Prostate gland (tissue), 2 donors: ENCODE measurements around the gene GIT1. TPM values are rescaled to one million over a fixed set of nuclear protein-coding genes. Genes with fewer than 3 reads are reported as not detected.

Experiments used
- DNase-seq: peaks from one replicate; pipeline ENCODE4 v3.0.0-alpha.2; 2019; ENCODE audit warnings: low spot score
- H3K27ac ChIP-seq, 2 donors: fragments of 200-600 bp; sonication (generic); 2 replicates each; pipeline ENCODE4 v1.5.1; 2017 to 2019
- H3K27me3 ChIP-seq: fragments of 200-600 bp; sonication (generic); replicated peaks from 2 replicates; pipeline ENCODE4 v1.5.1; 2019; ENCODE audit not compliant: insufficient read depth
- H3K36me3 ChIP-seq, 2 donors: fragments of 200-600 bp; sonication (generic); 1 replicate in 1 of 2; 2 replicates in 1 of 2; pipeline versions ENCODE4 v1.5.1 to v1.8.1; 2017 to 2019
- H3K4me1 ChIP-seq: fragments of 200-600 bp; sonication (generic); replicated peaks from 2 replicates; pipeline ENCODE4 v1.5.1; 2019
- H3K4me3 ChIP-seq, 2 donors: fragments of 200-600 bp; sonication (generic); 2 replicates each; pipeline ENCODE4 v1.5.1; 2017 to 2019
- H3K9me3 ChIP-seq: fragments of 200-600 bp; sonication (generic); 2 replicates; pipeline ENCODE4 v1.5.1; 2017
- POLR2A ChIP-seq: fragments of 450-650 bp; IDR thresholded peaks from one replicate; pipeline ENCODE4 v1.6.1; 2016; ENCODE audit warnings: antibody characterized with exemption, mild to moderate bottlenecking
- POLR2AphosphoS5 ChIP-seq: sonication (generic); formaldehyde crosslinking; IDR thresholded peaks from one replicate; pipeline ENCODE4 v1.6.1; 2017; ENCODE audit warnings: antibody characterized with exemption
- WGBS: methylation state at CpG from one replicate; pipeline ENCODE4 v1.1.5; 2018; 5-methylcytosine and 5-hydroxymethylcytosine counted together
- intact Hi-C: fragments of 100-400 bp; cut with DNase I; formaldehyde crosslinking; loops from one replicate; pipeline ENCODE4 v1.14.2; 2022
- total RNA-seq, 2 donors: library from RNA; depleted of rRNA; stranded (reverse); fragments of >200 nt; gene quantifications; one replicate each; pipeline ENCODE4 v1.1.0, GENCODE V29; 2016
- TF ChIP-seq, protein P1 (sequence below), 4 experiments: fragments of 200-600 bp in 2 of 4; fragments of 450-650 bp in 2 of 4; sonication (generic) in 2 of 4; IDR thresholded peaks; 1 replicate in 3 of 4; 2 replicates in 1 of 4; pipeline ENCODE4 v1.5.1; 2016 to 2019; ENCODE audit warnings: antibody characterized with exemption in 4 of 4, mild to moderate bottlenecking in 2 of 4, moderate library complexity in 2 of 4

The GIT1 gene
- total RNA-seq, 2 donors from 2014 or later: 29.1 to 86.9 TPM

DNA sequence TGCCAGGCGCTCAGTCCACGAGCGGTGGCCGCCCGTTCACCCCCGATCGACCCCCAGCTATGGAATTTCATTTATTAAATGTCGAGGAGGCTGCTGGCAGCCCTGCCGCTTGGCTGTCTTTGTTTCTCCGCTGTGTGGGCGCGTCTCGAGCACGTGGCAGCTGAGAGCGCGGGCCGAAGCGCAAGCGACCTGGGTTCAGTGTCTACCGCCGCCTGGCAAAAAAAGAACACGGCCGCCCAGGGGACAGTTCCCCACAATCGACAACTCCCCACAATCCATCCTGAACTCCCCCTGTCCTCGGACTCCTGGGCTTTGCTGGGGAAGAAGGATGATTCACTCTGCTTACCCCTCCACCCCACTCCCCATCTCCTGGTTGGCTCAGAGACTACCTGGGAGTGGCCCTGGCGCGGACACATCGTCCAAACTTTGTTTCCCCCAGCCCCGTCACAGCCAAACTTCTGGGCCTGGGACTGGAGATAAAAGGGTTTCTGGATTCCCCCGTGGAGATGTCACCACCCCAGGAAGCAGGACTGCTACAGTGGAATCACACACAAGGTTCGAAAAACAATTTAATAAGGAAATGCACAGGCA, 1.8 kb upstream of the GIT1 start:
- no peak for DNase-seq
- Histone ChIP-seq H3K9me3 (no peaks in the 10 kb centered on the region), H3K4me1 (peaks cover 24% of the 10 kb centered on the region), H3K27me3 (no peaks in the 10 kb centered on the region), H3K4me3 (peak overlapping the region in 1 of 2 donors; percentile 10), H3K27ac (peak overlapping the region; percentile 48 to 77), H3K36me3 (no peaks in the 10 kb centered on the region)
- TF ChIP-seq POLR2A (no peak), POLR2AphosphoS5 (no peak)
- TF ChIP-seq, protein P1, sequence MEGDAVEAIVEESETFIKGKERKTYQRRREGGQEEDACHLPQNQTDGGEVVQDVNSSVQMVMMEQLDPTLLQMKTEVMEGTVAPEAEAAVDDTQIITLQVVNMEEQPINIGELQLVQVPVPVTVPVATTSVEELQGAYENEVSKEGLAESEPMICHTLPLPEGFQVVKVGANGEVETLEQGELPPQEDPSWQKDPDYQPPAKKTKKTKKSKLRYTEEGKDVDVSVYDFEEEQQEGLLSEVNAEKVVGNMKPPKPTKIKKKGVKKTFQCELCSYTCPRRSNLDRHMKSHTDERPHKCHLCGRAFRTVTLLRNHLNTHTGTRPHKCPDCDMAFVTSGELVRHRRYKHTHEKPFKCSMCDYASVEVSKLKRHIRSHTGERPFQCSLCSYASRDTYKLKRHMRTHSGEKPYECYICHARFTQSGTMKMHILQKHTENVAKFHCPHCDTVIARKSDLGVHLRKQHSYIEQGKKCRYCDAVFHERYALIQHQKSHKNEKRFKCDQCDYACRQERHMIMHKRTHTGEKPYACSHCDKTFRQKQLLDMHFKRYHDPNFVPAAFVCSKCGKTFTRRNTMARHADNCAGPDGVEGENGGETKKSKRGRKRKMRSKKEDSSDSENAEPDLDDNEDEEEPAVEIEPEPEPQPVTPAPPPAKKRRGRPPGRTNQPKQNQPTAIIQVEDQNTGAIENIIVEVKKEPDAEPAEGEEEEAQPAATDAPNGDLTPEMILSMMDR (IDR thresholded peaks at IDR 0.05): no peak
- intact Hi-C loops: loop anchor here (2.0 kb wide), 1 partner anchor 340 kb away; the partner anchor contains the start of gene SSH2
- WGBS: 1% methylated on average over 31 of the region's 31 CpGs

DNA sequence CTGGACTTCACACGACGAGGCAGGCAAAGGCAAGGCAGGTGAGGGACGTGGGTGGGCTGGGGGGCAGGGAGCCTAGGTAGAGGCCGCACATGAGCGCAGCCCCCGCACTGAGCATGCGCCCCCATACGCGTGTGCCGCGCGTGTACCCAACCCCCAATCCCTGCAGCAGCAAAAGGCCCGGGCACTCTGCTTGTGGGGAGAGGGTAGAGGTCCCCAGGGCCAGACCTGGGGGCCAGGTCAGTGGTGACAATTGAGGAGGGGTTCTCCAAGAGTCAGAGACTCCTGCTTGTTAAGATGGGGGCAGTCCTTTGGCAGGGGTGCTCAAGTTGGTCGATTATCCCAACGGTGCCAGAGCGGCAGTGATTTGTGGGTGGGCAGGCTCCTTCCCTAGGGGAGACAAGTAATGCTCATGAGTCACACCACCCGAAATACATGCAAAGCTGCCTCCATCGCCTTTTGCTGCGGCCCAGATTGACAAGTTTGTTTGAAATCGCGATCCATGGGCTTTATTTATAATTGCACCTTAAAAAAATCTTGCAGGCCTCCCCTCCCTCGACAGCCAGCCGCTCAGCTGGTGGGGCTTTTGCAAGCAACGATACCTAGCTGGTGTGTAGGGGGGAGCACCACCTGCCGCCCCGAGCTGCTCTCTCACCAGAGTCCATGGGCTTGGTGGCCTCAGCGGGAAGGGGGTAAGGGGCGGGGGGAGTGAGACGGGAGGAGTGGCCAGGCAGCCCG, 1.1 kb upstream of the GIT1 start:
- Histone ChIP-seq H3K9me3 (no peaks in the 10 kb centered on the region), H3K36me3 (no peaks in the 10 kb centered on the region), H3K4me3 (peak overlapping the region in 1 of 2 donors; percentile 10), H3K4me1 (peaks cover 24% of the 10 kb centered on the region), H3K27ac (peak overlapping the region; percentile 48 to 77), H3K27me3 (no peaks in the 10 kb centered on the region)
- intact Hi-C loops: loop anchor here (2.0 kb wide), 1 partner anchor 340 kb away; the partner anchor contains the start of gene SSH2
- DNase-seq: no peak
- TF ChIP-seq POLR2AphosphoS5 (no peak), POLR2A (no peak)
- TF ChIP-seq, protein P1 (IDR thresholded peaks at IDR 0.05): no peak
- 29% methylated on average over 29 of the region's 30 CpGs for WGBS

- no peak for DNase-seq
- Histone ChIP-seq H3K36me3 (no peaks in the 10 kb centered on the region), H3K4me3 (peak overlapping the region; percentile 72 to 76), H3K4me1 (peaks cover 24% of the 10 kb centered on the region), H3K9me3 (no peaks in the 10 kb centered on the region), H3K27ac (peak overlapping the region; percentile 69 to 77), H3K27me3 (no peaks in the 10 kb centered on the region)
- intact Hi-C loops: loop anchor here (10.0 kb wide), 1 partner anchor 516 kb away; no protein-coding TSS in a partner anchor
- TF ChIP-seq POLR2AphosphoS5: no peak
- TF ChIP-seq, protein P1 (IDR thresholded peaks at IDR 0.05): peak in 1 of 4 experiments; percentile 14
- WGBS: 0% methylated on average over 35 of the region's 72 CpGs
Measured at GRCh38 chr17:29588562-29589411, 661 bp downstream of the GIT1 start.

DNA sequence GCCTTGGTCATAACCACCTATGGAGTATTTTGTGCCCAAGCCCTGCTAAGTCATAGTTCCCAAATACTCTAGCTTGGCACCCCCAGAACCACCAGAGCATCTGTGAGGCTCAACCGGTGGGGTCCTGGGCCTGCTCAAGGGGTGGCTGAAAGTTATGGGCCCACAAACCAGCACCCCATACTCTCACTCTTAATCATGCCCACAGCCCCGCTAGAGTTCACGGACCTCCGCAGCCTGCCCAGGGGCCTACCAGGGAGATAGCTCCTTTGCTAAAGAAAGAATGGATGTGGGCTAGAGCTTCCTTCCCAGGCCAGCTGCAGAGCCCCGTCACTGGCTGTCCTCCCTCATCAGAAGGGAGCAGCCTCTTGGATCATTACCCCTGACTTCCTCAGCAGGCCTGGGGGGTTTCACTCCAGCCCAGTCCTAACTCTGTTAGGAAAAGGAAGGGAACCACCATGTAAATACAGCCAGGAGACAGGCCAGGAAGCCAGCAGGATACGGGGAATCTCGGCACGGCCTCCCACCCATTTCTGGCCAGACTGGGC, 1.4 kb downstream of the GIT1 start:
- intact Hi-C loops: loop anchor here (10.0 kb wide), 1 partner anchor 517 kb away; no protein-coding TSS in a partner anchor
- 43% methylated on average over 8 of the region's 8 CpGs for WGBS
- no peaks in the 10 kb centered on the region for H3K36me3 ChIP-seq
- H3K27ac ChIP-seq: peak overlapping the region; percentile 69 to 77
- H3K27me3 ChIP-seq: no peaks in the 10 kb centered on the region
- no peaks in the 10 kb centered on the region for H3K9me3 ChIP-seq
- TF ChIP-seq, protein P1 (IDR thresholded peaks at IDR 0.05): no peak
- TF ChIP-seq POLR2AphosphoS5 (no peak), POLR2A (no peak)
- peaks cover 24% of the 10 kb centered on the region for H3K4me1 ChIP-seq
- peak overlapping the region; percentile 72 to 76 for H3K4me3 ChIP-seq
- DNase-seq: no peak
